Stimulated activated CD4-positive, alpha-beta T cell treated with anti-CD3 and anti-CD28 coated beads, Interleukin-4, amount 100 ng/mL, for 48 hours (primary cell): ENCODE data around the gene RNF166.

Source experiments
- DNase-seq, 2 donors: peaks; one replicate each; pipeline ENCODE4 v3.0.0-alpha.2; 2020; ENCODE audit warnings: low read depth in 2 of 2

RNF166 gene

GRCh38 chr16:88723911-88724310 is 17.7 kb upstream of the RNF166 start:
- no peak for DNase-seq

GRCh38 chr16:88723507-88723887 is 17.3 kb upstream of the RNF166 start:
- DNase-seq = no peak

- no peak for DNase-seq
Observed at GRCh38 chr16:88722784-88723506, 16.7 kb upstream of the RNF166 start.

GRCh38 chr16:88721815-88722755 is 15.9 kb upstream of the RNF166 start:
- no peak for DNase-seq

GRCh38 chr16:88721236-88721635 is 15.0 kb upstream of the RNF166 start:
- no peak for DNase-seq

GRCh38 chr16:88720396-88720970 is 14.3 kb upstream of the RNF166 start:
- no peak for DNase-seq

- DNase-seq = no peak
Observed at GRCh38 chr16:88719933-88720296, 13.7 kb upstream of the RNF166 start.

- no peak for DNase-seq
Observed at GRCh38 chr16:88719267-88719932, 13.2 kb upstream of the RNF166 start.

- DNase-seq = no peak
Observed at GRCh38 chr16:88718178-88718577, 12.0 kb upstream of the RNF166 start.

GRCh38 chr16:88716601-88717001 is 10.4 kb upstream of the RNF166 start:
- no peak for DNase-seq

- no peak for DNase-seq
Observed at GRCh38 chr16:88716201-88716600, 10.0 kb upstream of the RNF166 start.

- no peak for DNase-seq
Observed at GRCh38 chr16:88715312-88716190, 9.3 kb upstream of the RNF166 start.

GRCh38 chr16:88714420-88715302 is 8.5 kb upstream of the RNF166 start:
- DNase-seq = no peak

GRCh38 chr16:88713568-88714419 is 7.6 kb upstream of the RNF166 start:
- no peak for DNase-seq

- no peak for DNase-seq
Observed at GRCh38 chr16:88713054-88713453, 6.8 kb upstream of the RNF166 start.

- DNase-seq = no peak
Observed at GRCh38 chr16:88712362-88712979, 6.3 kb upstream of the RNF166 start.

GRCh38 chr16:88711750-88712340 is 5.6 kb upstream of the RNF166 start:
- no peak for DNase-seq

- DNase-seq = no peak
Observed at GRCh38 chr16:88710556-88710955, 4.3 kb upstream of the RNF166 start.
